IMR-90 (cell line): ENCODE results near the gene MIPEP. TPM values are rescaled to one million over a fixed set of nuclear protein-coding genes. Genes with fewer than 3 reads are reported as not detected.

Experiments used
- ATAC-seq: fragments of 200-7000 bp; cut with Tn5 transposase; 2 replicates; pipeline ENCODE4 v1.9.1; 2020; ENCODE audit warnings: low read depth, mild to moderate bottlenecking, moderate library complexity
- BruUV-seq: library from RNA; stranded (reverse); fragments of 400-500 nt; replicated peaks from 2 replicates; lab custom pipeline; 2021; lab: Mats Ljungman, UMichigan
- CTCF ChIA-PET: fragments of 300-600 bp; formaldehyde crosslinking; extraction: SDS; loops from one replicate; lab custom pipeline; 2021; ENCODE audit warnings: antibody characterized with exemption; lab: Yijun Ruan, JAX
- POLR2A ChIA-PET: fragments of 300-600 bp; sonication (Branson Sonifier 250); formaldehyde crosslinking; loops from one replicate; lab custom pipeline; 2022; ENCODE audit warnings: antibody characterized with exemption; ENCODE audit not compliant: unreplicated experiment; lab: Charles Lee
- DNase-seq: peaks from one replicate; pipeline ENCODE4 v3.0.0; 2013
- H2AFZ ChIP-seq: replicated peaks from 2 replicates; pipeline ENCODE3; 2013; ENCODE audit warnings: low read length, mild to moderate bottlenecking; ENCODE audit not compliant: poor library complexity
- H2AK5ac ChIP-seq: 2 replicates; pipeline ENCODE4 v1.6.1; 2013; ENCODE audit warnings: low read depth, low read length, inconsistent platforms
- H2AK9ac ChIP-seq: replicated peaks from 2 replicates; pipeline ENCODE3; 2013; ENCODE audit warnings: mild to moderate bottlenecking, low read depth, low read length, moderate library complexity; ENCODE audit not compliant: poor library complexity
- H2BK120ac ChIP-seq: 2 replicates; pipeline ENCODE4 v1.6.1; 2013; ENCODE audit warnings: low read depth, low read length, inconsistent platforms
- H2BK15ac ChIP-seq: 3 replicates; pipeline ENCODE4 v1.6.1; 2013; ENCODE audit warnings: low read depth, low read length, inconsistent platforms
- H2BK20ac ChIP-seq: 2 replicates; pipeline ENCODE4 v1.6.1; 2013; ENCODE audit warnings: low read depth, mild to moderate bottlenecking, inconsistent platforms, low read length, moderate library complexity
- H2BK5ac ChIP-seq: 2 replicates; pipeline ENCODE4 v1.6.1; 2013; ENCODE audit warnings: mild to moderate bottlenecking, low read depth, low read length, inconsistent platforms; ENCODE audit not compliant: poor library complexity, severe bottlenecking
- H3K14ac ChIP-seq: replicated peaks from 2 replicates; pipeline ENCODE4 v1.6.1; 2013; ENCODE audit warnings: low read depth, low read length, inconsistent platforms
- H3K18ac ChIP-seq: 2 replicates; pipeline ENCODE4 v1.6.1; 2013; ENCODE audit warnings: low read depth, low read length, control low read depth
- H3K23ac ChIP-seq: 2 replicates; pipeline ENCODE4 v1.6.1; 2013; ENCODE audit warnings: low read depth, low read length, inconsistent platforms
- H3K27ac ChIP-seq: 2 replicates; pipeline ENCODE4 v1.5.1; 2013; ENCODE audit warnings: mild to moderate bottlenecking, control low read depth, low read length; ENCODE audit not compliant: insufficient read depth
- H3K27me3 ChIP-seq: 2 replicates; pipeline ENCODE4 v1.6.1; 2013; ENCODE audit warnings: low read length; ENCODE audit not compliant: control insufficient read depth, insufficient read depth
- H3K36me3 ChIP-seq: 2 replicates; pipeline ENCODE4 v1.6.1; 2013; ENCODE audit warnings: low read length, mixed read lengths; ENCODE audit not compliant: control insufficient read depth, insufficient read depth
- H3K4ac ChIP-seq: 2 replicates; pipeline ENCODE4 v1.6.1; 2013; ENCODE audit warnings: low read depth, low read length, inconsistent platforms
- H3K4me1 ChIP-seq: 2 replicates; pipeline ENCODE4 v1.6.1; 2013; ENCODE audit warnings: low read length, mixed read lengths; ENCODE audit not compliant: control insufficient read depth, insufficient read depth
- H3K4me2 ChIP-seq: 2 replicates; pipeline ENCODE4 v1.6.1; 2013; ENCODE audit warnings: low read depth, mild to moderate bottlenecking, control low read depth, low read length, moderate library complexity
- H3K4me3 ChIP-seq: 2 replicates; pipeline ENCODE4 v1.5.1; 2013; ENCODE audit warnings: low read depth, mild to moderate bottlenecking, control low read depth, low read length, moderate library complexity; ENCODE audit not compliant: insufficient read depth
- H3K56ac ChIP-seq: 2 replicates; pipeline ENCODE4 v1.6.1; 2013; ENCODE audit warnings: low read length, inconsistent platforms; ENCODE audit not compliant: insufficient read depth; ENCODE audit errors: extremely low read depth
- H3K79me1 ChIP-seq, 2 experiments: 2 replicates each; pipeline ENCODE4 v1.6.1; 2013; ENCODE audit warnings: low read length in 2 of 2, inconsistent platforms in 1 of 2, low read depth in 1 of 2
- H3K9ac ChIP-seq: 2 replicates; pipeline ENCODE4 v1.6.1; 2013; ENCODE audit warnings: low read depth, low read length, control low read depth
- H3K9me1 ChIP-seq: 2 replicates; pipeline ENCODE4 v1.6.1; 2013; ENCODE audit warnings: low read length, inconsistent platforms; ENCODE audit not compliant: insufficient read depth
- H3K9me3 ChIP-seq: 2 replicates; pipeline ENCODE4 v1.6.1; 2013; ENCODE audit warnings: low read length; ENCODE audit not compliant: control insufficient read depth, insufficient read depth
- H4K20me1 ChIP-seq: 2 replicates; pipeline ENCODE4 v1.6.1; 2013; ENCODE audit warnings: low read length, inconsistent platforms; ENCODE audit not compliant: insufficient read depth
- H4K5ac ChIP-seq: 2 replicates; pipeline ENCODE4 v1.6.1; 2013; ENCODE audit warnings: mild to moderate bottlenecking, low read depth, low read length, control low read depth
- H4K8ac ChIP-seq, 2 experiments: 2 replicates each; pipeline ENCODE4 v1.6.1; 2013; ENCODE audit warnings: low read depth in 2 of 2, low read length in 2 of 2, control low read depth in 1 of 2, inconsistent platforms in 1 of 2
- H4K91ac ChIP-seq: 2 replicates; pipeline ENCODE4 v1.6.1; 2013; ENCODE audit warnings: low read depth, low read length, inconsistent platforms; ENCODE audit not compliant: insufficient read depth
- ELK1 ChIP-seq: fragments of 150-350 bp; IDR thresholded peaks from 2 replicates; pipeline ENCODE4 v1.6.1; 2016; ENCODE audit warnings: low read depth, mild to moderate bottlenecking, low read length, moderate library complexity, borderline replicate concordance
- RFX5 ChIP-seq: IDR thresholded peaks from 2 replicates; pipeline ENCODE4 v1.8.0; 2012; ENCODE audit warnings: low read depth, mild to moderate bottlenecking, low read length, moderate library complexity
- WGBS, 2 experiments: methylation state at CpG; one replicate each; pipeline versions ENCODE4 v1.1.5 to v1.1.7; 2013; ENCODE audit warnings: missing lambda C conversion rate in 2 of 2; ENCODE audit not compliant: insufficient read length in 1 of 2; ENCODE audit errors: extremely low coverage in 2 of 2; 5-methylcytosine and 5-hydroxymethylcytosine counted together
- dilution Hi-C: fragments of 300-500 bp; cut with HindIII; formaldehyde crosslinking; loops from one replicate; pipeline ENCODE4 v1.14.3; 2018; ENCODE audit warnings: low sequenced_read_pairs; ENCODE audit not compliant: unreplicated experiment
- in situ Hi-C: fragments of 300-500 bp; cut with MboI; formaldehyde crosslinking; loops from 3 replicates; pipeline ENCODE4 v1.14.3; 2019; ENCODE audit warnings: low sequenced_read_pairs, inconsistent platforms, mixed read lengths
- intact Hi-C: fragments of 100-400 bp; cut with micrococcal nuclease; formaldehyde crosslinking; loops from 2 replicates; pipeline ENCODE4 v1.10.0; 2022
- polyA plus RNA-seq, 3 experiments: library from polyadenylated mRNA; depleted of rRNA; stranded (reverse); fragments of >200 nt; gene quantifications; 2 replicates each; pipeline ENCODE4 v1.2.3, GENCODE V29; 2012; ENCODE audit warnings: low replicate concordance in 1 of 3
- total RNA-seq: library from RNA; depleted of rRNA; stranded (reverse); fragments of >200 nt; gene quantifications from 2 replicates; pipeline ENCODE4 v1.2.3, GENCODE V29; 2012

MIPEP gene
- total and polyA plus RNA-seq, 2 of the 4 experiments (the other 2 are of a cell fraction), result 15.0 to 21.5 TPM

- H3K27me3 ChIP-seq, result no peaks in the 10 kb centered on the region
- no peak overlapping the region for H3K27ac ChIP-seq
- no peak overlapping the region for H2BK20ac ChIP-seq
- no peak for TF ChIP-seq ELK1
- peak; percentile 82; the same call in 1 of the 2 replicates for TF ChIP-seq RFX5
- H3K4me2 ChIP-seq, result no peak overlapping the region
- ChIA-PET POLR2A (interaction anchor here (0.6 kb wide), 2 partner anchors 21 to 288 kb away, joined by 3 read pairs; no protein-coding TSS in a partner anchor), CTCF (no interaction called here)
- no peak overlapping the region for H4K5ac ChIP-seq
- no peak overlapping the region for H4K8ac ChIP-seq
- DNase-seq (no peak), ATAC-seq (no peak)
- H3K36me3 ChIP-seq, result peaks cover 5% of the 10 kb centered on the region; the same call in 1 of the 2 replicates
- no peak overlapping the region for H3K23ac ChIP-seq
- in situ Hi-C loops, result no loop called here
- no peaks in the 10 kb centered on the region for H4K20me1 ChIP-seq
- H3K4me1 ChIP-seq, result no peaks in the 10 kb centered on the region
- no peak overlapping the region for H3K9ac ChIP-seq
- no peak overlapping the region for H4K91ac ChIP-seq
- H3K4me3 ChIP-seq, result no peak overlapping the region
- H2BK120ac ChIP-seq, result no peak overlapping the region
- dilution Hi-C loops, result no loop called here
- H2BK15ac ChIP-seq, result no peak overlapping the region
- H3K79me1 ChIP-seq, result no peaks in the 10 kb centered on the region
- H3K14ac ChIP-seq, result no peak overlapping the region
- no peak overlapping the region for H2AFZ ChIP-seq
- H2AK9ac ChIP-seq, result no peak overlapping the region
- H3K56ac ChIP-seq, result no peak overlapping the region
- no peak overlapping the region for H2BK5ac ChIP-seq
- 0 out of 2 replicates have a peak overlapping the region, but pooled peaks have one; percentile 27 for H2AK5ac ChIP-seq
- intact Hi-C loops, result no loop called here
- WGBS, 2 experiments, result no CpG with 5 or more reads among the region's 3 CpGs
- BruUV-seq, result no TSS peak
- H3K4ac ChIP-seq, result no peak overlapping the region
- H3K18ac ChIP-seq, result no peak overlapping the region
- no peaks in the 10 kb centered on the region for H3K9me3 ChIP-seq
- 0 out of 2 replicates have a peak, but pooled peaks cover 3% of the 10 kb centered on the region for H3K9me1 ChIP-seq
These were observed 157.5 kb downstream of the MIPEP start for GRCh38 chr13:23731709-23732108.
